Right ventricle myocardium superior (tissue), 1 donor: ENCODE measurements around the gene DDRGK1. TPM values are rescaled to one million over a fixed set of nuclear protein-coding genes. Genes with fewer than 3 reads are reported as not detected.
A peak's percentile ranks its signal among the peaks of the same experiment; 100 is the strongest.

ENCODE experiments used
- ATAC-seq: fragments of 200-7000 bp; cut with Tn5 transposase; one replicate; pipeline ENCODE4 v1.9.1; 2020; ENCODE audit warnings: mild to moderate bottlenecking; ENCODE audit not compliant: poor library complexity
- DNase-seq: peaks from one replicate; pipeline ENCODE4 v3.0.0-alpha.2; 2020
- intact Hi-C: fragments of 100-400 bp; cut with DNase I; formaldehyde crosslinking; loops from one replicate; pipeline ENCODE4 v1.11.2; 2022
- total RNA-seq: library from RNA; stranded (reverse); fragmentation: NEBNext Ultra II Directional; extraction: Animal tissue kit (Norgen Biotek cat#: 25700); gene quantifications from one replicate; pipeline ENCODE4 v1.2.1, GENCODE V29; 2021
- donor health status: DM: no; HTN: yes; CAD: no; lungs with severe emphysema.

The DDRGK1 gene
- total RNA-seq, 1 donor from 2014 or later: 36.4 TPM

DNA sequence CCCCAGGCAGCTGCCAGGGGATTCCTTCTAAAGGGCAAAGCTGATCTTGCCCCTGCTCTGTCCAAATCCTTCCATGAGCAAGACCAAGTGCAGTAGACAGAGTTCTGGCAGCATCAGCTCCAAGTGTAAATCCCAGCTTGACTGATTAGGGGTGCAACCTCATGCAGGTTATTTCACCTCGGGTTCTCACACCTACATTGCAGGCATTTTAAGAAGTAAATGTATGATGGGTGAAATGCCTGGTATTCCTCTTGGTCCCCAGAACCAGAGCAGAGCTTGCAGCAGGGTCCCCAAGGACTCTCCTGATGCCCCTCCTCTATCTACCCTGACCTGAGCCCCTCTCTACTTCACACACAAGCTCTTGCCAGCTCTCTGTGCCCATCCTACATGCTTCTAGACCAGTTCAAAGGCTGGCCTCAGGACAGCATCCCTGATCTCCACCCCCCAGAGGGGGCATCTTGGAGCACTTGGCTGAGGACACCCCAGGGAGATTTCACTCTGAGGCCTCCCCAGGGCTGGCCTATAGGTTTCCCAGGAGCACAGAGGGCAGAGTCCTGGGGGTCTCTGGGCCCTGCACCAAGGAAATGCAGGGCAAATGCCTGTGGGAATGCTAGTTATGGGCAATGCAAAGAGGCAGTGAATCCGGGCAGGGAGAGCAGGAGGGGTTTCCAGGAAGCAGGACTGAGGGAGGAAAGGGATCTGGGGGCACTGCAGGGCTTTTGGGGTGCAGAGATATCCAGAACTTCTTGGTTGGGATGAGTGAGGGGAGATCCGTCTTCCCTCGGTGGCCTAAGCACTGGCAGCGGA is 32.2 kb downstream of the DDRGK1 start:
- intact Hi-C loops: no loop called here
- no peak for ATAC-seq

DNA sequence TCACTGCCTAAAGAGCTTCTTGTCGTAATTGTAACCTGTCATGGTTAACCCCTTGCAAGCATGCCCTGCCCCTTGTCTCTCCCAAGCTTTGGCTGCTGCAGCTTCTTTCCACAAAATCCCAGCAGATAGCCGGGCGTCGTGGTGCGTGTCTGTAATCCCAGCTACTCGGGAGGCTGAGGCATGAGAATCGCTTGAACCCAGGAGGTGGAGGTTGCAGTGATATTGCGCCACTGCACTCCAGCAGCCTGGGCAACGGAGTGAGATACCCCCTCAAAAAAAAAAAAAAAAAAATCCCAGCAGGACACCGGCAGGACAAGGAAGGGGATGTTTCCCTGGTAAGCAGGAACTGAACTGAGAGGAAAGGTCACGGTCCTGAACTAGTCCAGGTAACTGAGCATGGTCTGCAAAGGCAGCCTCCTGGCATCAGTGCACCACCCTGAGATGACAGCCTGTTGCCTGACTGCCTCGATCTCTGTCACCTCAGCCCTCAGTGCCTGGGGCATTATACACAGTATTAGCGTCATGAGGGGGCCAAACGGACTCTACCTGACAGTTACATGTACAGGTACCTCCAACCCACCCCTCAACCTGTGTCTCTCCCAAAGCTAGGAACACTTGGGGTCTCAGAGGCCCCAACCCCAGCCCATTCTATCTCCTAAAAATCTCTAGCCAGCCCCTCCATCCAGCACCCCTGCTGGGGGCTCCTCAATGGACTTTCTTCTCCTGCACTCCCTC is 32.9 kb downstream of the DDRGK1 start:
- ATAC-seq: no peak
- intact Hi-C loops: no loop called here
- DNase-seq: no peak

More for the DNA sequence above, 32.2 kb downstream of the DDRGK1 start:
- no peak for DNase-seq

DNA sequence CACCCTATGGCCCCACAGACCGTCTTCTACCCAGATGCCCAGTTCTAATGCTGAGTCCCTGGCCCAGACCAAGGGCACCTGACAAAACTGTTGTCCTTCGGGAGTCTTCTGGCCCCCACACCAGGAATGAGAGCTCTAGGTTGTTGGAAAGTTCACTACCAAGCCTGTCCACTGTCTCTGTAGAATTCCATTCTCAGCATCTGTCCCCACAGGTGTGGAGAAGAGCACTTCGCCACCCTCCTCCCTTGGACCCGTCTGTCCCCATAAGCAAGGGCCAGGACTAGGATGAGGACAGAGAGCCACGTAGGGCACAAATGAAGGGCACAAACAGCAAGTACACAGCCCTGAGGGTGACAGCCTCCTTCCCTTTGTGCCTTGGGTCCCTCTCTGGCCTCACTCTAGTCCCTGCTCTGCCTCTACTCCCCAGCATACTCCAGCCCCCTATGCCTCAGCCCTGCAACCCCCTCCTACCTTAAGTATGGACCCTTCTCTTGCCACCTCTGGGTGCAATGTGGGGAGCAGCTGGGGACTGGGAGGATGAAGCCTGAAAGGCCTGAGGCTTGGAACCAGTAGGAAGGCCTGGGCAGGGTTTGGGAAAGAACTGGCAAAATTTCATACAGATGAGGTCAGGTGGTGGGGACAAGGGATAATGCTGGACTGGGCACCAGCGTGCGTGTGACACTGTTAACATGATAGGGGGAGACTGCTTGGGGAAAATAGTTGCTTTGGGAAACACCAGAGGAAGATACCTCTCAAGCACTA is 35.5 kb downstream of the DDRGK1 start:
- intact Hi-C loops: no loop called here
- DNase-seq (no peak), ATAC-seq (no peak)

DNA sequence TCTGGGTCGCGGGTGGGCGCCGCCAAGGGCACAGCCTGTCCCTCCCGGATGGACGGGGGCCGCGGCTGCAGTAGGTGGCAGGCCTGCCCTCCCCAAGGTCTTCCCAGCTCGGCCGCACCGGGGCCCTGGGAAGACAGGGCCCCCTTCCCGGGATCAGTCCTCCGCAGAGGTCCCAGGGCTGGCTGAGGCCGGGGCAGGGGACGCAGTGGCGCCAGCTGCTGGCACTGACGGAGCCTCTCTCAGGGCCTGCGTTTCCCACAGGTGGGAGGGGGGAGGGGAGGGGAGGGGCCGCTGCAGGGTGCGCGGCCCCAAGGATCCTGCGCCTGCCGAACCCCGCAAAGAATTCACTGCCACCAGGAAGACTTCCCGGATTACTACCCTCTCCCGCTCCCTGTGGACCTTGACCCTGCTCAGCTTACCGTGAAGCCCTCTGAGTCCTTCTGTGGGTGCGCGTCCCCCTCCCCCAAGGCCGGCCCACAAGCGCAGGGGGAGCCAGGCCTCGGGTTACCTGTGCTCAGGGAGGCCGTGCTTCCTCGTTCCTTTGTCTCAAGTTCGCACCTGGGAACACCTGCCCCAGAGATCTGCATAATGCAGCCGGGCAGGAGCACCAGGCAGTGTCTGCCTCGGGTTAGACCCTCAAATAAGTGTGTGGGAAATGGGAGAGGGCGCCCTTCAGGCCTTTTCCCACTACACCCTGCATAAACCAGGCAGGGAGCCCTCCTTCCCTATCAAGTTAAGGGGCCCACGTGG is 36.2 kb downstream of the DDRGK1 start:
- ATAC-seq (peak; percentile 64), DNase-seq (no peak)
- intact Hi-C loops: no loop called here

DNA sequence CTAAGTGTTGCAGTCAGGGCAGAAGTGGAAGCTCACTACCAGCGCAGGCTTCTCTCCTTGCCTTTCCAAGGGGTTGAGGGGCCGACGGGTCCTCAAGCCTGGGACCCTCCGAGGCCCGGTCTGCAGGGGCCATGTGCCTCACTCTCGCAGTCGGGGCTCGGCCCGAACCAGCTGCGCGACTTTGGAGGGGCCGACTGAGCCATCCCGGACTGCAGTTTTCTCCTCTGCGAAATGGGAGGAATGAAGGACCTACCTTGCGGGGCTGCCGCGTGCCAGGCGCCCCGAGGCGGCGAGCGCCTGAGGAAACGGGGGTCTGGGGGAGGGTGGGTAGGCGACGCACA is 36.8 kb downstream of the DDRGK1 start:
- intact Hi-C loops: no loop called here
- ATAC-seq: no peak
- no peak for DNase-seq

DNA sequence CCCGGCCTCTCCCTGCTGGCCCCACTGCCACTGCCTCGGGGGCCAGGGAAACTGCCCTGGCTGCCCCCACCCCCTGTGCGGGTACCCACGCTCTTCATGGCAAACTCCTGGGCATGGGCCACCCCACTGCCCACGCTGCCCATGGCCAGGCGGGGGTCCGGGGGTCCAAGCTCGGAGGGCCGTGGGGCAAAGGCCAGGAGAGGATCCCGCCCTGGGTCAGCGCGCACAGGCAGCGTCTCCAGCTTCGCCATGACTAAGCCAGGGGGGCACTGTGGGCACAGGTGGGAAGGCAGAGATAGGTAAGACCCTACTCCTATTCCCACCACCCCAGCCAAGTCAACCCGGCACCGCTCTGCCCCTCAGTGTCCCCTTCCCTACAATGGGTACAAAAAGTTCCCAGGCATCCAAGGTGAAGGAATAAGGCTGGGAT is 37.6 kb downstream of the DDRGK1 start:
- DNase-seq: no peak
- intact Hi-C loops: no loop called here
- no peak for ATAC-seq

DNA sequence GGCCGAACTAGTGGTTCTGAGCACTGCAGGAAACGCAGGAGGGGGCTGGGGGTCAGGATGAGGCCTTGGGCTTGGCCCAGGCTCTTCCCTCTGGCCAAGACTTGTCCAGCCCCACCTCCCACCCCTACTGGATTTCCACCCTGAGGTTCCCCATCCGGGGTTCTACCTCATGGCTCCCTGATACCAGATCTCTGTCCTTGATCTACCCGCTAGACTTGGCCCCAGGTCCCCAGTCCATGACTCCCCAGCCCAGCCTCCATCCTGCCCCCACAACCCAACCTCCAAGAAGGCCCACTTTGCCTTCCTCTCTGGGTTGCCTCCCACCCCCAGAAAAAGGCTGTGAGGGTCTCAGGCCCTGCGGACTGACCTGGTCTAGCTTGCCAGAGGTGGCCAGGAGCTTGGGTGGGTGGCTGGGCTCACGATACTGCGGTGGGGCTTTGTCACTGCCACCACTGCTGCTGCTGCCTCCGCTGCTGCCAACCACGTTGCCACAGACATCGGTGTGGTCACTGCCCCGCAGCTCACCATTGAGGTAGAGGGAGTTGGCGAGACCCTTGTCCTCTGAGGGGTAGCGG is 38.1 kb downstream of the DDRGK1 start:
- ATAC-seq (no peak), DNase-seq (no peak)
- intact Hi-C loops: no loop called here

DNA sequence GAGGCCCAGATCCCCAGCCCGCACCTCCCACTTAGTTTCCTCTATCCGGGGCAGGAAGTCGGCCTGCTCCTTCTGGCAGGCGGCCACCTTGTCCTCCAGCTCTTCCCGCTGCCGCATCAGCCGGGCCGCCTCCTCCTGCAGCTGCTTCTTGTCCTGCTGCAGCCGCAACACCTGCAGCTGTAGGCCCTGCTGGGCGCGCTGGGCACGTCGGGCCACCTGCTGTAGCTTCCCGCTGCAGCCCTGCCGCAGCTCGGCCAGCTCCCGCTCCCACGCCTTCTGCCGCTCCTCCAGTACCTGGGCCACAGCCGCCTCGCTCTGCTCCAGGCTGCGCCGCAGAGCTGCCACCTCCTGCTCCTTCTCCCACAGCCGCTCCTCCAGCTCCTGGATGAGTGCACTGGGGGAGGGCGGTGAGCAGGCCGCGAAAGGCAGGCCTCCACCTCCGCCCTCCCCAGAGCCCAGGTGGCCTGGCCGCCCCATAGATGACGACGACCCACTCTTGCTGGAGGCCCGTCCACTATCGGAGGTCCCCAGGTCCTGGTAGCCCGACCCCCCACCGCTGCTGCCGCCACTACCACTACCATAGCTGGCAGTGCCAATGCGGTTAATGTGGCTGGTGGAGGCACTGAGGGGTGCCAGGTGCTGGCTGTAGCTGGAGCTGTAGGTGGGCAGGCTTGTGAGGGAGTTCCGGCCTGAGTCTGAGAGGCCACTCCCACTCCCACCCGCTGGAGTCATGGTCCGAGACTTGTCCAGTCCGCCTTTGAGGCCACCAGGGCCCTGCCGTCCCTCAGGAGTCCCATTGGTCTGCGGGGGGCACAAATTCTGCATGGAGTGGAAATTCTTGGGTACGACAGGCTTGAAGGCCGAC is 38.8 kb downstream of the DDRGK1 start:
- no peak for ATAC-seq
- intact Hi-C loops: no loop called here

DNA sequence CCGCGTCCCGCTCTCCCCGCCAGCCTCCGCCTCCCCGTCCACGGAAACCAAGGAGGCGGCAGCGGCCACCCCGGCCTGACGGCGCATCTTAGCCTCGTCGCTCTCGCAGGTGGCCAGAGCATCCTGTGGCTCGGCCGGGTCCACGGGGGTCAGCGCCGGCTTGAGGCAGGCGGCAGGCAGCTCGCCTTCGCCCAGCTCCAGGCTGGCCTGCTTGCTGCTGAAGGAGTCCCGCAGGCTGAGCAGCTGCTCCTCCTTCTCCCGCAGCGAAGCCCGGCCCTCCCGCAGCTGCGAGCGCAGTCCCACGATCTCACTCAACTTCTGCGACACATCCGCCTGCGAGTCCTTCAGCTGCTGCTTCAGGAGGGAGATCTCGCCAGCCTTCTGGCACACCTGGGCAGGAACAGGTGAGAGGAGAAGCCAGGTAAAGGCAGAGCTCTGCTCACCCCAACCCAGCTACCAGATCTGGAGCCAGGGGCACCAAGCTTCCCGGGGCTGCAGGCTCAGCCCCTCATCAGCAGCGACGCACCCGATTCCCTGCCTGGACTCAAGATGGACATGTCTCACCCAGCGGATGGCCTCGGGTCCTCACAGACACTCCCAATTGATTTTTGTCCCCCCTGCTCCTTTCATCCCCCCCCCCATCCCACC is 39.6 kb downstream of the DDRGK1 start:
- intact Hi-C loops: no loop called here
- DNase-seq (no peak), ATAC-seq (no peak)

More for the DNA sequence above, 38.8 kb downstream of the DDRGK1 start:
- peak; percentile 81 for DNase-seq

DNA sequence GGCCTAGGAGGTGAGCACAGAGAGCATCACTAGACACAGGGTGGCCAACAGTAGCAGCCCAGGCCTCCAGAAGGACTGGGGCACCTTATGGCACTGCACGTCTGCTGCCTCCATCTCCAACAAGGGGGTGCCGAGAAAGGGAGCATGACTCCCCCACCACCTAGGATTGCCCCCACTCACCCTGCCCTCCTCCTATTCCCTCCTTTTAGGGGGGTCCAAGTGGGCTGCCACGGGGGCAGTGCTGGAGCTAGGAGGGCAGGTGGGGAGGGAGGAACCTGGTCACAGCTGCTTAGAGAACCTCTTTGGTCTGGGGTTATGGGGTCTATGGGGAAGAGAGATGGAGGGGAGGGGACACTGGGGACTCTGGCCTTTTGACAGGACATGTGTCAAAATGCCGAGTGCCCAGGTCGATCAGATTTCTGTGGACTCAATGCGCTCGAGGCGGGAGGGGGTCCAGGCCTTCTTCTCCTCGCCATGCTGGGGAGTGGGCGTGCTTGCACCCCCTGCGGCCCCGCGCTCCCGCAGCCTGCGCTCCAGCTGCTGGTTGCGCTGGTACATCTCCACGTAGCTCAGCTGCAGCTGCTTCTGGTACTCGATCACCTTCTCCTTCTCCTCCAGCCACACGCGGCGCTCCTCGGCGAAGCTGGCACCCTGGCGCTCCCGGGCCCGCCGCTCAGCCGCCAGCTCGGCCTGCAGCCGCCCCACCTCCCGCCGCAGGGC is 40.3 kb downstream of the DDRGK1 start:
- intact Hi-C loops: no loop called here
- DNase-seq (no peak), ATAC-seq (no peak)

DNA sequence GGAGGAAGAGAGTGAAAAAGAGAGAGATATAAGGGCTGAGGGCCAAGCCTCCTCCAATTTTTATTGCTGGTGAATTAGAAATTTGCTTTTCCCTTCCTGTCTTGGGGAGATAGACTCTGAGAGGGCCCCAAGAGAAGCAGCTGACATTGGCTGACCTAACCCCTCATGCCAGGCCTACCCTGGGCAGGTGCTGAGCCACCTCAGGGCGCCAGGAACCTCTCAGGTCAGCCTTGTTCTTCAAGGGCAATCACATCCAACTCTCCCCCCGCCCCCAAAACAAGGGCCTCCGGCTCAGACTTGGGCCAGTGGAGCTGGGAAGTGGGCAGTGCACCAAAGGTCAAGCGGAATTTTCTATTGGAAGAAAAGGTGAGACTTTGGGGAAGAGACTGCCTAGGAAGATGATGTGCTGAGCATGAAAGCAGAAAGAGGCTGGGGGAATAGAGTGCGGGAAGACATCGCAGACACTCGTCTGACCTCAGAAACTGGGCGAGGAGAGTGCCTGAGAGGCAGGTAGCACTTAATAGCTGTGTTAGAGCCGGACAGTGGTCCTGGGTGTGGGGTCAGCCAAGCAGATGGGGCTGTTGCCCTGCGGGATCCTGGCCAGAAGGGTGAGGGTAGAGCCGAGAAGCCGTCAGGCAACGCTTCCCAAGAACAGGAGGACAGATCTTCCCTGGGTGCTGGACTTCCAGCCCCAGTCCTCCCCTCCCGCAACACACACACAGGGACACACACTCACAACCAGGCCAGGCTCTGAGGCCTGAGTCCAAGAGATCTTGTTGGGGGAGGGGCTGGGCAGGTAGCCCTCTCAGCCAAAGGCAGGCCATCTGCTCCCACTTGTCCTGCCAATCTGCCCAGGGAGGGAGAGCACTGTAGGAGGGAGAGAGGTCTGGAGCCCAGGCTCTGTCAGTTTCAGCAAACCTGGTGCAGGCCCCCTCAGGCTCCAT is 41.1 kb downstream of the DDRGK1 start:
- no peak for ATAC-seq
- intact Hi-C loops: no loop called here
- DNase-seq: no peak

DNA sequence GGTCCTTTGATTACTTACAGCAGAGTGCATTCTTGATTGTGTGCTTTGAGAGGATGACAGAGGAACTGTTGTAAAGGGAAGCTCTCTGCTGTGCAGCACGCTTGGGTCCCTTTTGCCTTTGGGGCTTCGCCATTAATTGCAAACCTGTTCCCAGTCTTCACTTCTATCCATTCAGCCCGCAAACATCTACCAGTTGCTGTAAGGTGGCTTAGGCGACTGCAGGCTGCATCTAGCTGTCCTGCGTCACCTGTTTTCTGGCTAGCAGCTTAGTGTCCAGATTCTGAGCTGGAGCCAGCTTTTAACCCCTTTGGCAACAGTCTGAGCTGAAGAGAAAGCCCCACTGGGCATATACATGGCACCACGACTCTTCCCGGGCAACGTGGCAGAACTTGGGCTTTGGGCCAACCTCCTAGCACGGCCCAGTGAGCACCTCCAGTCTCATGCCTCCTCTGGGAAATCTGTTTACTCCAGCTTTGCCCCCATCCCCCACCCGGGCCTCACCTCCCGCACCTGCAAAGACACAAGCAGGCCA is 42.3 kb downstream of the DDRGK1 start:
- no peak for ATAC-seq
- intact Hi-C loops: no loop called here
- DNase-seq: no peak

DNA sequence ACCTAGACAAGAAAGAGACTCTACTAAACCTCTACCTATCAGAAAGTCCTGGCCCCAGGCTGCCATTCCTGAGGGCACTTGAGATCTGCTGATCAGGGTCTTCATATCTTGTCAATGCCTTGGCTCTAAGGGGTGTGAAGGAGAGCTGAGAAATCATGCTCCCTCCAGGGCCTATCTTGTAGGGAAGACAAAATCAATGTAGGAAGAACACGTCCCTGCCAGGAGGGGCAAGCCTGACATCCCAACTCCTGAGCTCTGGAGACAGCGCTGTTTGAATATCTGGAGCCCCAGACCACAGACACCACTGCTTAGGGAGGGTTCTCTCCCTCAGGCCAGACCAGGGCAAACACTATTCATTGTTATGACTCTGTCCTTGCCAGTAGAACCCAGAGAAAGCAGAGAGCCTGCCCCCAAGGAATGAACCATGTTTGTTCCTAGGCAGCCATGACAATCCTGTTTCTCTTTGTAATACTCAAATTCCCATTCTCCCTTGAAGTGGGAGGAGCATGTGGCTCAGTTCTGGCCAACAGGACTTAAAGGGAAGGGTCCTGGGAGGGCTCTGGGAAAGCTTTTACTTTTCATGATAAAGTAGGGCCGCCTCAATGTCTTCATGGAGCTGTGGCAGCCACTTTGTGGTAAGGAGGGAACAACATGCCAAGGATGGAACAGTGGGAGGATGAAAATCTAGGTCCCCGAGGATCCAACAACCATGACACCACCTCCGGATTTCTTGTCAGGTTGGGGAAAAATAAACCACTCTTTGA is 43.0 kb downstream of the DDRGK1 start:
- DNase-seq (no peak), ATAC-seq (no peak)
- intact Hi-C loops: no loop called here

DNA sequence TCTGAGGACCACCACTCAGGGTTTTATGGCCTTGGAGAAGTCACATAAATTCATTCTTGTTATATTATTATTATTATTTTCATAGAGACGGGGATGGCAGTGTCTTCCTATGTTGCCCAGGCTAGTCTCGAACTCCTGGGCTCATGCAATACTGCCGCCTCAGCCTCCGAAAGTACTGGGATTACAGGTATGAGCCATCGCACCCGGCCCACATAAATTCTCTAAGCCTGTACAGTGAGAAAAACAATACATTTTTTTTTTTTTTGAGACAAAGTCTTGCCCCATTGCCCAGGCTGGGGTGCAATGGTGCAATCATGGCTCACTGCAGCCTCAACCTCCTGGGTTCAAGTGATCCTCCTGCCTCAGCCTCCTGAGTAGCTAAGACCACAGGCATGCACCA is 44.1 kb downstream of the DDRGK1 start:
- intact Hi-C loops: no loop called here
- DNase-seq (no peak), ATAC-seq (no peak)

DNA sequence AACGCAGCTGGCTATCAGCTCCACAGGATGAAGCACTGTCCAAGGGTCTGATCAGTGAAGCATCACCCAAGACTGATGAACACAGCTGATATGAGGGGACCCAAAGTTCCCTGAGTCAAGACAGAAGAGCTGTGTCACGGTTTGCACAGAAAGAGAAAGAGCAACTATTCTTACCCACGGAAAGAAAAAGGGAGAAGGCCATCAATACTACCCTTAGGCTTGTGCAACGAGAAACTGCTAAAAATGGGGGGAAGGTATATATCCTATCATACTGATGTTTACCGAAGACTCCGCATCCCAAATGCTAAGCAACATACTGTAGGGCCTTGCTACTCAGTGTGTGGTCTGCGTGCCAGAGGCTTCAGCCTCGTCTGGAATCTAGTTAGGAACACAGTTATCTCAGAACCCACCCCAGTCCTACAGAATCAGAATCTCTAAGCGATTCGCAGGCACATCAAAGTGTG is 45.5 kb downstream of the DDRGK1 start:
- DNase-seq (no peak), ATAC-seq (no peak)
- intact Hi-C loops: no loop called here
